Measurements from ENCODE around the gene SNCB.

SNCB gene

GRCh38 chr5:176629853-176630680 is at the start of gene SNCB, which contains the start of gene EIF4E1B:
Gene SNCB (minus strand): TSS chr5:176630534. CDS start chr5:176629654, 880 bp downstream.
Gene EIF4E1B (plus strand): TSS chr5:176630675. CDS start chr5:176642788, 12,113 bp downstream.
- TF ChIP-seq CTCF (conservative IDR thresholded peaks at IDR 0.05) (no peak), ZFX (IDR thresholded peaks at IDR 0.05) (no peak)

GRCh38 chr5:176679365-176680225 is 49.3 kb upstream of the SNCB start:
- no peak for TF ChIP-seq ZFX (IDR thresholded peaks at IDR 0.05)
- no peak for TF ChIP-seq CTCF (conservative IDR thresholded peaks at IDR 0.05)
- no peak overlapping the region for H3K27ac ChIP-seq

More at GRCh38 chr5:176629853-176630680, at the start of gene SNCB, which contains the start of gene EIF4E1B:
- no peak within 1 kb of the TSS for H3K27ac ChIP-seq

GRCh38 chr5:176678584-176678983 is 48.2 kb upstream of the SNCB start:
- TF ChIP-seq CTCF (conservative IDR thresholded peaks at IDR 0.05) (no peak), ZFX (IDR thresholded peaks at IDR 0.05) (no peak)
- H3K27ac ChIP-seq = no peak overlapping the region

- TF ChIP-seq CTCF (conservative IDR thresholded peaks at IDR 0.05) (no peak), ZFX (IDR thresholded peaks at IDR 0.05) (no peak)
- H3K27ac ChIP-seq = no peak overlapping the region
These were observed 47.0 kb upstream of the SNCB start for GRCh38 chr5:176677209-176677939.

GRCh38 chr5:176676361-176676824 is 46.1 kb upstream of the SNCB start:
- TF ChIP-seq ZFX (IDR thresholded peaks at IDR 0.05) (no peak), CTCF (conservative IDR thresholded peaks at IDR 0.05) (no peak)

GRCh38 chr5:176675676-176676360 is 45.5 kb upstream of the SNCB start:
- TF ChIP-seq CTCF (conservative IDR thresholded peaks at IDR 0.05) = no peak; the same call in 1 of the 2 replicates
- no peak overlapping the region for H3K27ac ChIP-seq

More at GRCh38 chr5:176676361-176676824, 46.1 kb upstream of the SNCB start:
- H3K27ac ChIP-seq = no peak overlapping the region
